Epithelial cell of proximal tubule (primary cell): ENCODE results near the gene TTC4. TPM values are rescaled to one million over a fixed set of nuclear protein-coding genes. Genes with fewer than 3 reads are reported as not detected.

Experiments used
- DNase-seq: peaks from one replicate; pipeline ENCODE4 v3.0.0-alpha.2; 2011; ENCODE audit warnings: low read depth
- H3K4me3 ChIP-seq: 2 replicates; pipeline ENCODE4 v1.5.1; 2011; ENCODE audit warnings: low read depth, mild to moderate bottlenecking, low read length
- CTCF ChIP-seq: conservative IDR thresholded peaks from 2 replicates; pipeline ENCODE4 v1.5.1; 2012; ENCODE audit warnings: low read depth, mild to moderate bottlenecking, low read length
- total RNA-seq: library from RNA; depleted of rRNA; stranded (reverse); fragments of >200 nt; gene quantifications from 2 replicates; pipeline ENCODE4 v1.2.3, GENCODE V29; 2015

TTC4 gene
- total RNA-seq = 23.1 and 38.6 TPM in 2 replicates

- peak within 1 kb of the TSS; percentile 97 for H3K4me3 ChIP-seq
- TF ChIP-seq CTCF = no peak
- no peak for DNase-seq
Measured at GRCh38 chr1:54715493-54716298, at the start of gene TTC4. TSS of gene TTC4 (plus strand) at chr1:54715861. CDS start at chr1:54715909, 48 bp downstream.

- H3K4me3 ChIP-seq = no peak overlapping the region
- no peak for TF ChIP-seq CTCF
- no peak for DNase-seq
Measured at GRCh38 chr1:54666333-54666732, 49.3 kb upstream of the TTC4 start.

- no peak for TF ChIP-seq CTCF
- no peak overlapping the region for H3K4me3 ChIP-seq
- no peak for DNase-seq
Measured at GRCh38 chr1:54667797-54668196, 47.9 kb upstream of the TTC4 start.

- H3K4me3 ChIP-seq = no peak overlapping the region
- DNase-seq = no peak
- no peak for TF ChIP-seq CTCF
Measured at GRCh38 chr1:54668567-54668966, 47.1 kb upstream of the TTC4 start.

GRCh38 chr1:54671985-54672608 is 43.6 kb upstream of the TTC4 start:
- DNase-seq = no peak
- no peak overlapping the region for H3K4me3 ChIP-seq
- peak; percentile 90 for TF ChIP-seq CTCF

GRCh38 chr1:54678776-54679643 is 36.7 kb upstream of the TTC4 start:
- no peak for TF ChIP-seq CTCF
- H3K4me3 ChIP-seq = no peak overlapping the region
- DNase-seq = no peak
